Measurements from ENCODE around the gene CRELD1. TPM values are rescaled to one million over a fixed set of nuclear protein-coding genes. Genes with fewer than 3 reads are reported as not detected.
A peak's percentile ranks its signal among the peaks of the same experiment; 100 is the strongest.

Gene CRELD1
- total and polyA plus RNA-seq, 10 of the 15 experiments (the other 5 are each of a cell fraction or from before 2014, with no cell fraction given) = 1.3 to 15.9 (median 8.8) TPM

- TF ChIP-seq REST (IDR thresholded peaks at IDR 0.05; ENCODE audit: low read depth, low read length) = no peak
- no peak; the same call in 1 of the 2 replicates for TF ChIP-seq NR2F1 (conservative IDR thresholded peaks at IDR 0.05)
- peak; percentile 84; the same call in 1 of the 2 replicates for TF ChIP-seq SIN3A (IDR thresholded peaks at IDR 0.05; ENCODE audit: low read depth, low read length)
- TF ChIP-seq CBX5 (IDR thresholded peaks at IDR 0.05; ENCODE audit: low read depth) = no peak
- peak; percentile 9; the same call in 1 of the 2 replicates for TF ChIP-seq SREBF1 (IDR thresholded peaks at IDR 0.05; ENCODE audit: low read length)
- no peak for TF ChIP-seq SUZ12 (IDR thresholded peaks at IDR 0.05; ENCODE audit: unreplicated experiment)
- no peak for TF ChIP-seq SREBF2 (IDR thresholded peaks at IDR 0.05; ENCODE audit: low read length)
- TF ChIP-seq HDAC6 (IDR thresholded peaks at IDR 0.05; ENCODE audit: unreplicated experiment) = no peak
- no peak for TF ChIP-seq YY1 (IDR thresholded peaks at IDR 0.05; ENCODE audit: low read depth, low read length)
- no peak for TF ChIP-seq EP300 (IDR thresholded peaks at IDR 0.05; ENCODE audit: borderline replicate concordance in 1 of 2, control insufficient read depth in 1 of 2, low read depth in 2 of 2, low read length in 2 of 2)
- no peak; the same call in none of the 2 replicates for TF ChIP-seq IKZF1 (conservative IDR thresholded peaks at IDR 0.05)
- peak; percentile 56 for TF ChIP-seq MYC (IDR thresholded peaks at IDR 0.05; ENCODE audit: insufficient read depth, insufficient read length, insufficient replicate concordance, low read length, severe bottlenecking)
- TF ChIP-seq ZBED1 (IDR thresholded peaks at IDR 0.05; ENCODE audit: borderline replicate concordance) = no peak
- peak; percentile 86 for TF ChIP-seq SP1 (IDR thresholded peaks at IDR 0.05; ENCODE audit: low read depth, low read length)
- no peak for TF ChIP-seq E2F8 (IDR thresholded peaks at IDR 0.05; ENCODE audit: low read depth, partially characterized antibody)
- no peak for TF ChIP-seq IKZF2 (IDR thresholded peaks at IDR 0.05)
- no peak for TF ChIP-seq NRF1 (conservative IDR thresholded peaks at IDR 0.05; ENCODE audit: low read depth, low read length)
- TF ChIP-seq EZH2 (IDR thresholded peaks at IDR 0.05; ENCODE audit: borderline replicate concordance, control insufficient read depth, low read depth, low read length) = no peak
- TF ChIP-seq NR2C1 (IDR thresholded peaks at IDR 0.05) = no peak
- TF ChIP-seq CTCF (IDR thresholded peaks at IDR 0.05 in 2 of 3, conservative IDR thresholded peaks at IDR 0.05 in 1 of 3; ENCODE audit: control insufficient read depth in 2 of 3, extremely low read depth in 1 of 3, insufficient read depth in 1 of 3, low read depth in 3 of 3, low read length in 3 of 3) = no peak
- no peak for TF ChIP-seq HDAC2 (IDR thresholded peaks at IDR 0.05)
- no peak for TF ChIP-seq SUPT20H (IDR thresholded peaks at IDR 0.05; ENCODE audit: borderline replicate concordance, control insufficient read depth, low read depth, low read length)
Measured at GRCh38 chr3:9933561-9934234, at the start of gene CRELD1 (continued).
